Left ventricle myocardium superior (tissue), 1 donor: ENCODE results near the gene ARL10. TPM values are rescaled to one million over a fixed set of nuclear protein-coding genes. Genes with fewer than 3 reads are reported as not detected.
"Not testable (repeated sequence)": the region's sequence is repeated elsewhere in the genome, so short reads cannot be mapped to it uniquely, and the experiment has no call there.

Experiments
- ATAC-seq: fragments of 200-7000 bp; cut with Tn5 transposase; one replicate; pipeline ENCODE4 v1.9.1; 2020; ENCODE audit warnings: mild to moderate bottlenecking, moderate library complexity
- DNase-seq: peaks from one replicate; pipeline ENCODE4 v3.0.0-alpha.2; 2020
- intact Hi-C: fragments of 100-400 bp; cut with micrococcal nuclease; formaldehyde crosslinking; loops from one replicate; pipeline ENCODE4 v1.11.0; 2022
- total RNA-seq: library from RNA; stranded (reverse); fragmentation: NEBNext Ultra II Directional; extraction: Animal tissue kit (Norgen Biotek cat#: 25700); gene quantifications from one replicate; pipeline ENCODE4 v1.2.1, GENCODE V29; 2021
- donor health status: DM: no; HTN: yes; CAD: no; lungs with severe emphysema.

ARL10 gene
- total RNA-seq, 1 donor from 2014 or later, result 4.4 TPM

DNA sequence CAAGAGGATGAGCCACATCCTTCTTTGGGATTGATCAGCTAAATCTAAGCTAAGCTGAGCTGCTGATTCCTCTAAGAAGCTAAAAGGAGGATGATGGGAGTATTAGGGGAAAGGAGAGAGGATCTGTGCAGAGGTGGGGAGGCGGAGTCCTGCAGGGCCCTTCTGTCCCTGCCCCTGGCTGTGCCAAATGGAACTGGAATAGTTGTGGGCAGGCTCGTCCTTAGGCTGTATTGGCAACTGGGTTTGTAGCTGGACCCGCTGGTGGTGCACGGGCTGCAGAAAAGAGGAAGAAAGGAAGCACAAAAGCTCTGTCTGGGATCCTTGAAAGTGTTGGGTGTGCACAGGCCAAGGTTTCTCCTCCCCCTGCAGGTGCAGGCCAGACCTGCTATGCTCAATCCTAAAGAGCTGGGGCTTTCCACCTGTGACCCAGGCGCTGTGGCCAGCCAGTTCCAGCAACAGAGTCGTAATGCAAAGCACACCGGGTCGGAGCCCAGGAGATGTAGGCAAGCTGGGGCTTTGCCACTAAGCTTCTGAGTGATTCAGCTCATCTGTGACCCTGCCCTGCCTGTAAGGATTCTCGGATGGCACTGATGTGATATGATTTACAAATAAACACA lies 41.3 kb downstream of the ARL10 start:
- DNase-seq (no peak), ATAC-seq (no peak)
- intact Hi-C loops, result no loop called here

GRCh38 chr5:176407456-176408251 lies 42.4 kb downstream of the ARL10 start:
- peak; percentile 69 for ATAC-seq
- intact Hi-C loops, result no loop called here
- DNase-seq, result peak; percentile 50

- DNase-seq, intact Hi-C loops, ATAC-seq: not testable (repeated sequence)
Observed at GRCh38 chr5:176408252-176408573, 42.9 kb downstream of the ARL10 start.

DNA sequence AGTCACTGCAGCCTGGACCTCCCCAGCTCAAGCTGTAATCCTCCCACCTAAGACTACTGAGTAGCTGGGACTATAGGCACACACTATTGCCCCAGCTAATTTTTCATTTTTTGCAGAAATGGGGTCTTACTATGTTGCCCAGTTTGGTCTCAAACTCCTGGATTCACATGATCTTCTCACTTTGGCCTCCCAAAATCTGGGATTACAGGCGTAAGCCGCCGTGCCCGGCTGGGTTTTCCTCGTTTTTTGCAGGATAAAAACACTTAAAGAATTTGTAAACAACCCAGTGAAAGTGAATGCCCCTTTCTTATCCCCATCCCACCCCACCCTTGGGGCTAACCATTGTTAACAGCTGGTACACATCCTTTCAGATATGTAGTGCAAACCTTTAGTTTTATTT lies 43.3 kb downstream of the ARL10 start:
- intact Hi-C loops, result no loop called here
- DNase-seq (no peak), ATAC-seq (no peak)

DNA sequence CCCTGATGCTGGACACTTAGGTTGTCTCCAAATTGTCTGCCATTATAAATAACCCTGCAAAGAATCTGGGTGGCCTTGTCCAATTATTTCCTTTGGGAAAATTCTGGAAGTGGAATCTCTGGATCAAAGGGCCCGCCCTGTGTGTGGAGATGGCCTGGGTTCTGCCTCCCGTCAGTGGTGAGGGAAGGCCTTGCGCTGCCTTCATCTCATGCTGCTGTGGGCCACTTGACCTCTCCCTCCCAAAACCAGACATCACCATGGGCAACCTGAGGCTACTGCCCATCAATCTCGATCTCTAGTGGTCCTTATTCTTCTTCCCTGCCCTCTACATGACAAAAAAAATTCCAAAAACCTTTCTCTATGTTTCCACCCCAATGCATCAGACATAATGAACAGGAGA lies 44.5 kb downstream of the ARL10 start:
- ATAC-seq (no peak), DNase-seq (no peak)
- intact Hi-C loops, result no loop called here

- intact Hi-C loops, result no loop called here
- no peak for ATAC-seq
Observed at GRCh38 chr5:176410486-176411180, 45.3 kb downstream of the ARL10 start.

DNA sequence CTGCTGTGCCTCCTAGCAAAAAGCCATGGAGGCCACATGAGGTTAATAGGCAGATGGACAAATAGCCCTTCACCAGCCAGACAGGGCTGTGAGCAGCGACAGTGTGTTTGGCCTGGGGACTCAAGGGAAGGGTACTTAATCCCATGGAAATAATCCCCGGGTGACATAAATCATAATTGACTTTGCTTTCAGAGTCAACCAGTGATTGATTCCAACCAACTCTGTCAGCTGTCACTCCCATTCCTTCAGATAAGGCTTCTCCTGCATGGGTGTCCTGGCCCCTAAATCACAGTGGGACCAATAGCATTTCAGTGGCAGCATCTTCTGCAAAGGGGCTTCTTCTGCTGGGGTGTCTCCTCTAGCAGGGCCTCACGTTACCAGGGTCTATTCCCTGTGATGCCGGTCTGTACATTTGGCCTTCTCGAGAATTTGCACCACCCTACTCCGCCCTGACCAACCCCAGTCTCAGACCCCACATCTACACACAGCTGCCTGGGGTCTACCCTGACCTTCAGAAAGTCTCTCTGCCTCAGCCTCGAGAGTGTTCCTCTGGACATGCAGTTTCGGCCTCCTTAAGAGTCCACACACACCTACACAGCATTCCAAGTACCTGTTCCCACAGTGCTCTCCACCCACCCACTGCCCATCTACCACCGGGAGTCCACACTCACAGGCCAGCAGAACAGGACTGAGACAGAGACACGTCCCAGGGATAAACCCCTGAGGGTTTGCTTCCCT lies 47.4 kb downstream of the ARL10 start:
- DNase-seq, result no peak
- intact Hi-C loops, result no loop called here
- no peak for ATAC-seq

More at GRCh38 chr5:176410486-176411180, 45.3 kb downstream of the ARL10 start:
- DNase-seq, result no peak

GRCh38 chr5:176413255-176413565 lies 47.9 kb downstream of the ARL10 start:
- DNase-seq, result peak; percentile 64
- peak; percentile 50 for ATAC-seq
- intact Hi-C loops, result no loop called here

- no peak for DNase-seq
- no peak for ATAC-seq
- intact Hi-C loops, result no loop called here
Observed at GRCh38 chr5:176413709-176414191, 48.5 kb downstream of the ARL10 start.

GRCh38 chr5:176414704-176415103 lies 49.4 kb downstream of the ARL10 start:
- DNase-seq (no peak), ATAC-seq (no peak)
- intact Hi-C loops, result no loop called here

GRCh38 chr5:176415240-176415951 lies 50.1 kb downstream of the ARL10 start:
- intact Hi-C loops, result no loop called here
- DNase-seq (no peak), ATAC-seq (no peak)

DNA sequence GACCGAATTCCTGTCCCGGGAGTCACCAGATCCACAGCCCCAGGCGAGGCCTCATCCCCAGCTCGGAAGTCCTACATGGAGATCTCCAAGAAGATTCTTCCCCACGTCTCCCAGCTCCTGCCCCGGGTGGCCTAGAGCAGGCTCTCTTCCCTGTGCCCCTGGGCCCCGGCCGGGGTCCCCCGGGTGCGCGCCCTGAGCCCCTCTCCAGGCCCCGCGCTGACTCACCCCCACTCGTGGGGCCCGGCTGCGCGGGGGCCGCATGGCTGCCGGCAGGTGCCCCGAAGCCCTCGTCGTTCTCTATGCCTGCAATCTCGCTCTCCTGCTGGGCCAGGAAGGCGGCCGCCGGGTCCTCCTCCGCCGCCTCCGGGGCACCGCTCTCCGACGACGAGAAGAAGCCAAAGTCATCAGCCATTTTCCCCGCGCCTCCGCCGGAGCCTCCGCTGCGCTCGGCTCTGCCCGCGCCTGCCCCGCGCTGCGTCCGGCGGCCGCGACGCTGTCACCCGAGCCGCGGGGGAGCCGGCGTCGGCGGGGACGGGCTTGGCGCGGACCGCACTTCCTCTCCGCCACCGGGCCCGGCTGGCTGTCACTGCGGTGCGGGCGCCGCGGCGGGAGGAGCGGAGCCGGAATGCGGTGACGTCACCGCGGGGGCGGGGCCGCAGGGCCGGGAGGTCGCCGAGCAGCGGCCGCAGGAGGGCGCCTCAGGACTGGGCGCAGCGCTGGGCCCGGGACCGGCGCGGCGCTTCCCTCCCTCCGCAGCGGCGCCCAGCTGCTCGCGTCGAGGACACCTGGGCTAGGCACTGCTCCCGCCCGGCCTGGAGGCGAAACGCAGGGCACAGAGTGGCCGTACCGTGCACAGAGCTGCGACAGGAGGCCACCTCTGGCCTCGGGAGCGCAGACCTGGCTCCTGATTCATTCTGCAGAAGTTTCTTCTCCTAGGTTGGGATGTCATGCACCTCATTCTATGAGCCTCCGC lies 51.0 kb downstream of the ARL10 start, which contains the start of gene CLTB:
CLTB (minus strand) TSS at position 588 of the 973 bp plus-strand sequence; CDS start at position 412, 176 bp downstream.
- ATAC-seq (peak; percentile 94), DNase-seq (peak; percentile 97)
- intact Hi-C loops, result no loop called here

GRCh38 chr5:176416965-176417364 lies 51.7 kb downstream of the ARL10 start:
- ATAC-seq (no peak), DNase-seq (no peak)
- intact Hi-C loops, result no loop called here

DNA sequence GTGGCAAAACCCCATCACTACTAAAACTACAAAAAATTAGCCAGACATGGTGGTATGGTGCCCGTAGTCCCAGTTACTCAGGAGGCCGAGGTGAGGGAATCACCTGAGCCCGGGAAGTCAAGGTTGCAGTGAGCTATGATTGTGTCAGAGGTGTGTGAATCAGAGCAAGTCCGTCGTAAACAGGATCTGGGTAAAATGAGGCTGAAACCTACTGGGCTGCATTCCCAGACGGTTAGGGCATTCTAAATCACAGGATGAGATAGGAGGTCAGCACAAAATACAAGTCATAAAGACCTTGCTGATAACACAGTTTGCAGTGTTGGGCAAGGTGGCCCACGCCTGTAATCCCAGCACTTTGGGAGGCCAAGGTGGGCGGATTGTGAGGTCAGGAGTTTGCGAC lies 53.0 kb downstream of the ARL10 start:
- ATAC-seq (no peak), DNase-seq (no peak)
- intact Hi-C loops, result no loop called here

DNA sequence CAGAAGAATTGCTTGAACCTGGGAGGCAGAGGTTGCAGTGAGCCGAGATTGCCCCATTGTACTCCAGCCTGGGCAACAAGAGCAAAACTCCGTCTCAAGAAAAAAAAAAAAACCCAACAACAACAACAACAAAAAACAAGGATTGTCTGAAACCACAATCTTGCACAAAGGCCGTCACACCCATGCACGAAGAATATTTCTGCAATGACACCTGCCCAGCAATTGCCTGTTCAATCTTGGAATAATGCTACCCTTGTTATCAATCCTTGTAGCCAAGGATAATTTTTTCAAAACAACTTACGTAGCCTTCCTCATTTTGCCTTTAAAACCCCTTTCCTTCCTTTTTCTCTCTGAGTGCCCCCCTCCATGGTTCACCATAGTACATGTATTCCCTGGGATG lies 54.8 kb downstream of the ARL10 start:
- ATAC-seq, result no peak
- intact Hi-C loops, result no loop called here
- no peak for DNase-seq

GRCh38 chr5:176420972-176421544 lies 55.8 kb downstream of the ARL10 start:
- DNase-seq, result no peak
- no peak for ATAC-seq
- intact Hi-C loops, result no loop called here

- ATAC-seq (no peak), DNase-seq (no peak)
- intact Hi-C loops, result no loop called here
Observed at GRCh38 chr5:176424181-176424580, 58.9 kb downstream of the ARL10 start.

GRCh38 chr5:176425138-176425537 lies 59.9 kb downstream of the ARL10 start:
- no peak for DNase-seq
- intact Hi-C loops, result no loop called here
- ATAC-seq, result no peak
